ENCODE measurements around the gene SCAANT1. TPM values are rescaled to one million over a fixed set of nuclear protein-coding genes. Genes with fewer than 3 reads are reported as not detected.

SCAANT1 gene
- polyA plus RNA-seq, 3 donors = not detected

- Histone ChIP-seq H3K4me2 (replicated peaks; ENCODE audit: extremely low read depth, low read length, poor library complexity, severe bottlenecking) (no peak overlapping the region), H3K27me3 (ENCODE audit: control insufficient read depth in 2 of 2, insufficient read depth in 2 of 2, low read length in 2 of 2) (no peaks in the 10 kb centered on the region), H2AFZ (ENCODE audit: insufficient read depth, low read depth, low read length, poor library complexity, severe bottlenecking) (no peak overlapping the region), H3K9me3 (replicated peaks in 1 of 2; ENCODE audit: control insufficient read depth in 1 of 2, insufficient read depth in 1 of 2, low read length in 2 of 2) (no peaks in the 10 kb centered on the region), H3K79me2 (ENCODE audit: insufficient read depth, low read length) (peaks cover 85% of the 10 kb centered on the region), H3K27ac (ENCODE audit: low read depth in 1 of 2, low read length in 2 of 2) (peak overlapping the region in 1 of 2 donors; percentile 59), H3K9ac (ENCODE audit: insufficient read depth, low read length, poor library complexity, severe bottlenecking) (no peak overlapping the region), H4K20me1 (ENCODE audit: insufficient read depth, low read length) (peaks cover 98% of the 10 kb centered on the region), H3K36me3 (replicated peaks in 1 of 2; ENCODE audit: control insufficient read depth in 1 of 2, insufficient read depth in 2 of 2, low read length in 2 of 2) (peaks cover 20 to 55% of the 10 kb centered on the region in 2 donors), H3K4me3 (replicated peaks in 1 of 3; ENCODE audit: low read depth in 2 of 3, low read length in 3 of 3) (no peak overlapping the region), H3K4me1 (ENCODE audit: control insufficient read depth in 1 of 2, insufficient read depth in 2 of 2, low read length in 2 of 2) (no peaks in the 10 kb centered on the region)
- Mint-ChIP-seq H3K27ac (peak overlapping the region in 1 of 7 donors; percentile 6), H3K9me3 (no peaks in the 10 kb centered on the region), H3K27me3 (ENCODE audit: low read depth in 3 of 3) (no peaks in the 10 kb centered on the region), H3K4me3 (no peak overlapping the region), H3K4me1 (peaks cover 14% of the 10 kb centered on the region), H3K36me3 (peaks cover 46 to 56% of the 10 kb centered on the region in 2 donors)
- TF ChIP-seq CTCF (IDR thresholded peaks at IDR 0.05) = no peak
- intact Hi-C loops (cut with micrococcal nuclease) = no loop called here
- DNase-seq = no peak
- WGBS (ENCODE audit: insufficient coverage) = no CpG with 5 or more reads among the region's 1 CpG
Measured at GRCh38 chr3:63951492-63952247, 39.5 kb upstream of the SCAANT1 start.

- peaks cover 17% of the 10 kb centered on the region for H3K4me1 Mint-ChIP-seq
- Histone ChIP-seq H3K79me2 (ENCODE audit: insufficient read depth, low read length) (peaks cover 84% of the 10 kb centered on the region), H3K4me2 (replicated peaks; ENCODE audit: extremely low read depth, low read length, poor library complexity, severe bottlenecking) (no peak overlapping the region), H3K27ac (ENCODE audit: low read depth in 1 of 2, low read length in 2 of 2) (peak overlapping the region in 1 of 2 donors; percentile 59), H3K36me3 (replicated peaks in 1 of 2; ENCODE audit: control insufficient read depth in 1 of 2, insufficient read depth in 2 of 2, low read length in 2 of 2) (peaks cover 18 to 45% of the 10 kb centered on the region in 2 donors), H3K9me3 (replicated peaks in 1 of 2; ENCODE audit: control insufficient read depth in 1 of 2, insufficient read depth in 1 of 2, low read length in 2 of 2) (no peaks in the 10 kb centered on the region), H2AFZ (ENCODE audit: insufficient read depth, low read depth, low read length, poor library complexity, severe bottlenecking) (no peak overlapping the region), H3K4me1 (ENCODE audit: control insufficient read depth in 1 of 2, insufficient read depth in 2 of 2, low read length in 2 of 2) (no peaks in the 10 kb centered on the region), H4K20me1 (ENCODE audit: insufficient read depth, low read length) (peaks cover 98% of the 10 kb centered on the region), H3K27me3 (ENCODE audit: control insufficient read depth in 2 of 2, insufficient read depth in 2 of 2, low read length in 2 of 2) (no peaks in the 10 kb centered on the region), H3K9ac (ENCODE audit: insufficient read depth, low read length, poor library complexity, severe bottlenecking) (no peak overlapping the region), H3K4me3 (replicated peaks in 1 of 3; ENCODE audit: low read depth in 2 of 3, low read length in 3 of 3) (no peak overlapping the region)
- TF ChIP-seq CTCF (IDR thresholded peaks at IDR 0.05) = no peak
- intact Hi-C loops (cut with micrococcal nuclease) = no loop called here
- H3K36me3 Mint-ChIP-seq = peaks cover 45 to 52% of the 10 kb centered on the region in 2 donors
- H3K27ac Mint-ChIP-seq = no peak overlapping the region
- H3K4me3 Mint-ChIP-seq = no peak overlapping the region
- no peaks in the 10 kb centered on the region for H3K9me3 Mint-ChIP-seq
- no peak for DNase-seq
- no CpG with 5 or more reads among the region's 1 CpG for WGBS (ENCODE audit: insufficient coverage)
- no peaks in the 10 kb centered on the region for H3K27me3 Mint-ChIP-seq (ENCODE audit: low read depth in 3 of 3)
Measured at GRCh38 chr3:63950698-63951097, 38.5 kb upstream of the SCAANT1 start.
